GM13977 (cell line): ENCODE measurements around the gene FHIT.

Experiments
- DNase-seq: peaks from one replicate; pipeline ENCODE4 v3.0.0; 2012; ENCODE audit warnings: low spot score
- in situ Hi-C: fragments of 300-500 bp; cut with MboI; formaldehyde crosslinking; loops from one replicate; pipeline ENCODE4 v1.12.0; 2022; ENCODE audit warnings: low sequenced_read_pairs, low pct_unique_long_range_greater_than_20kb, mixed read lengths, inconsistent platforms; ENCODE audit not compliant: unreplicated experiment
- TF ChIP-seq, protein P1 (sequence below): IDR thresholded peaks from 2 replicates; pipeline ENCODE4 v1.5.1; 2012; ENCODE audit warnings: mild to moderate bottlenecking, control low read depth; ENCODE audit not compliant: insufficient read depth; ENCODE audit errors: extremely low read depth, missing control alignments

FHIT gene

GRCh38 chr3:60932643-60933042, 318.6 kb downstream of the FHIT start:
- no peak for DNase-seq
- TF ChIP-seq, protein P1, sequence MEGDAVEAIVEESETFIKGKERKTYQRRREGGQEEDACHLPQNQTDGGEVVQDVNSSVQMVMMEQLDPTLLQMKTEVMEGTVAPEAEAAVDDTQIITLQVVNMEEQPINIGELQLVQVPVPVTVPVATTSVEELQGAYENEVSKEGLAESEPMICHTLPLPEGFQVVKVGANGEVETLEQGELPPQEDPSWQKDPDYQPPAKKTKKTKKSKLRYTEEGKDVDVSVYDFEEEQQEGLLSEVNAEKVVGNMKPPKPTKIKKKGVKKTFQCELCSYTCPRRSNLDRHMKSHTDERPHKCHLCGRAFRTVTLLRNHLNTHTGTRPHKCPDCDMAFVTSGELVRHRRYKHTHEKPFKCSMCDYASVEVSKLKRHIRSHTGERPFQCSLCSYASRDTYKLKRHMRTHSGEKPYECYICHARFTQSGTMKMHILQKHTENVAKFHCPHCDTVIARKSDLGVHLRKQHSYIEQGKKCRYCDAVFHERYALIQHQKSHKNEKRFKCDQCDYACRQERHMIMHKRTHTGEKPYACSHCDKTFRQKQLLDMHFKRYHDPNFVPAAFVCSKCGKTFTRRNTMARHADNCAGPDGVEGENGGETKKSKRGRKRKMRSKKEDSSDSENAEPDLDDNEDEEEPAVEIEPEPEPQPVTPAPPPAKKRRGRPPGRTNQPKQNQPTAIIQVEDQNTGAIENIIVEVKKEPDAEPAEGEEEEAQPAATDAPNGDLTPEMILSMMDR: no peak
- in situ Hi-C loops: no loop called here

GRCh38 chr3:60932170-60932569, 319.1 kb downstream of the FHIT start:
- TF ChIP-seq, protein P1: no peak
- no peak for DNase-seq
- in situ Hi-C loops: no loop called here

DNA sequence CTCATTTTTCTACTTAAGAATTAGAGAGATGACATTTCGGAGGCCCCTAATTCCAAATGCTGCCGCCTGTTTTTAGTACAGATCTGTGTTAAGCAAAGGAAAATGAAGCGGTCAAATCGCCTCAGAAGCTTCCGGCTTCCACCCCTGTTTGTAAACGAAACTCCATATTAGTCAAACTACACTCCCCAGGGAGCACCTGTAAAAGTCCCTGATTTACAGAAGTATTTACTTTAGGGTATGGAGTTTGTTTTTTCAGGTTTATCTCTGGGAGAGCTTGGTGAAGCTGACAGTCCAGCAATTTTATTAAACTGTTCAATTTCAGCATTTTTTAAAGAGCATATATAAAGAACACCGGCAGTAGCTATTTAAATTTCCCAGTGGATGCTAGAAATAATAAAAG, 319.8 kb downstream of the FHIT start:
- in situ Hi-C loops: no loop called here
- TF ChIP-seq, protein P1: no peak
- DNase-seq: no peak

DNA sequence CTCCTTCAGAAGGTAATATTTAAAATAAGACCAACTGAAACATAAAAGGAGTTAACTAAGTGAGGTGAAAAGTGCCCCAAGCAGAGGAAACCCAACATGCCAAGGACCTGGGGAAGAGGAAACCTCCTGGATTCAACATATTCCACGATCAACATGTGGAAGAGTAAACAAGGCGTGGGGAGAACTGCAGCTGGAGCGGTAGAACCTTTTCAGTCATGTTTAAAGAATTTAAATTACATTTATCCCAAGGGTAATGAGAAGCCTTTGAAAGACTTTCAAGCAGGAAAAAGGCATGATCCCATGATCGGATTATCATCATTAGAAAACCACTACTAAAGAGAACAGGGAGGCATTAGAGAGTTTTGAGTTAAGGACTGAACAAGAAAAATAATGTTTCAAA, 330.7 kb downstream of the FHIT start:
- in situ Hi-C loops: no loop called here
- no peak for DNase-seq
- TF ChIP-seq, protein P1: no peak

- no peak for DNase-seq
- in situ Hi-C loops: no loop called here
- TF ChIP-seq, protein P1: no peak
Measured at GRCh38 chr3:60919296-60919695, 332.0 kb downstream of the FHIT start.

DNA sequence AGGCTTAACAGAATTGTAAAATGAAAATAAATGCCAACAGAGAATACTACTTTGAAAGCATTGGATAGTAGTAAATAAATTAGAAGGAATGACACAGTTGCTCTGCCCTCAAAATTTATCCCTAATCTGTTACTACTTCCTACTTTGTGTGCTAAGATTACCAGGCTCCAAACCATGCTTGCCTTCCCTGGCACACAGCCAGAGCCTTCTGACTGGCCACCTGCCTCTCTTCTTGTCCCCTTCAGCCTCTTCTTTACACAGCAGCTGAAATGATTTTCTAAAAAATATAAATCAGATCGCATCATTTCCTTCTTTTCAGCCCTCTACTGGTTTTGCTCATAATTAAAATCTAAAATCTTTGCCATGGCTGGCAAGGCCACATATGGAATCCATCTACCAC, 334.1 kb downstream of the FHIT start:
- TF ChIP-seq, protein P1: no peak
- in situ Hi-C loops: no loop called here
- no peak for DNase-seq

GRCh38 chr3:60916546-60916945, 334.7 kb downstream of the FHIT start:
- DNase-seq: no peak
- in situ Hi-C loops: no loop called here
- TF ChIP-seq, protein P1: no peak
